ENCODE measurements around the gene VTCN1. TPM values are rescaled to one million over a fixed set of nuclear protein-coding genes. Genes with fewer than 3 reads are reported as not detected.

Gene VTCN1
- total RNA-seq, 1 experiment from 2014 or later, result 0.17 TPM

GRCh38 chr1:117215733-117216462, 5.2 kb upstream of the VTCN1 start:
- CTCF ChIA-PET, result no interaction called here
- Histone ChIP-seq H3K4me2 (ENCODE audit: low read length) (no peak overlapping the region), H3K4me1 (ENCODE audit: control insufficient read depth in 1 of 2, insufficient read depth in 2 of 2, low read length in 2 of 2) (peaks cover 2 to 5% of the 10 kb centered on the region in 2 experiments), H3K9me2 (ENCODE audit: insufficient read depth) (no peaks in the 10 kb centered on the region), H3K27me3 (ENCODE audit: insufficient read depth, low read length) (no peaks in the 10 kb centered on the region), H3K9me3 (ENCODE audit: control insufficient read depth in 1 of 2, insufficient read depth in 1 of 2, low read depth in 1 of 2, low read length in 2 of 2) (no peaks in the 10 kb centered on the region), H2AFZ (ENCODE audit: low read depth, low read length, poor library complexity, severe bottlenecking) (no peak overlapping the region), H3K9ac (ENCODE audit: low read length) (no peak overlapping the region), H3K79me2 (ENCODE audit: insufficient read depth, low read length) (no peaks in the 10 kb centered on the region), H4K20me1 (ENCODE audit: insufficient read depth) (no peaks in the 10 kb centered on the region), H3K27ac (ENCODE audit: low read depth, low read length) (no peak overlapping the region), H3K36me3 (ENCODE audit: control insufficient read depth in 1 of 2, insufficient read depth in 2 of 2, low read length in 2 of 2) (no peaks in the 10 kb centered on the region), H3K4me3 (replicated peaks in 1 of 2; ENCODE audit: low read depth in 1 of 2, low read length in 2 of 2) (no peak overlapping the region)
- TF ChIP-seq SRF (IDR thresholded peaks at IDR 0.05; ENCODE audit: low read depth) (no peak), ZBTB33 (IDR thresholded peaks at IDR 0.05; ENCODE audit: extremely low read depth, insufficient replicate concordance, low read length) (no peak), ELF1 (IDR thresholded peaks at IDR 0.05; ENCODE audit: borderline replicate concordance, low read depth) (no peak), POLR2AphosphoS5 (IDR thresholded peaks at IDR 0.05; ENCODE audit: low read depth, low read length) (no peak)
- DNase-seq (ENCODE audit: low read depth, low spot score) (no peak), ATAC-seq (no peak)
- no TSS peak for BruUV-seq (replicated peaks)
- intact Hi-C loops (cut with micrococcal nuclease), result no loop called here
- POLR2A ChIA-PET, result no interaction called here
- RAD21 ChIA-PET (ENCODE audit: low non-redundant PET in 1 of 2, low total read pairs in 2 of 2, uncharacterized antibody in 2 of 2, unreplicated experiment in 2 of 2), result no interaction called here

GRCh38 chr1:117215019-117215418, 4.3 kb upstream of the VTCN1 start:
- no peak overlapping the region for H3K4me3 ChIP-seq (replicated peaks in 1 of 2; ENCODE audit: low read depth in 1 of 2, low read length in 2 of 2)
- ChIA-PET RAD21 (ENCODE audit: low non-redundant PET in 1 of 2, low total read pairs in 2 of 2, uncharacterized antibody in 2 of 2, unreplicated experiment in 2 of 2) (no interaction called here), CTCF (no interaction called here), POLR2A (no interaction called here)
- H4K20me1 ChIP-seq (ENCODE audit: insufficient read depth), result no peaks in the 10 kb centered on the region
- H3K9me2 ChIP-seq (ENCODE audit: insufficient read depth), result no peaks in the 10 kb centered on the region
- ATAC-seq, result no peak
- H3K79me2 ChIP-seq (ENCODE audit: insufficient read depth, low read length), result no peaks in the 10 kb centered on the region
- BruUV-seq (replicated peaks), result no TSS peak
- TF ChIP-seq EZH2phosphoT487 (IDR thresholded peaks at IDR 0.05; ENCODE audit: borderline replicate concordance) (no peak), ATF3 (IDR thresholded peaks at IDR 0.05) (no peak), ZNF274 (IDR thresholded peaks at IDR 0.05; ENCODE audit: low read depth, low read length) (no peak), CTCF (IDR thresholded peaks at IDR 0.05 in 2 of 3, conservative IDR thresholded peaks at IDR 0.05 in 1 of 3; ENCODE audit: borderline replicate concordance in 1 of 3, insufficient read depth in 1 of 3, low read depth in 2 of 3, low read length in 2 of 3) (no peak), SIN3A (IDR thresholded peaks at IDR 0.05; ENCODE audit: low read depth) (no peak), ZBTB33 (IDR thresholded peaks at IDR 0.05; ENCODE audit: extremely low read depth, insufficient replicate concordance, low read length) (no peak), POLR2AphosphoS5 (IDR thresholded peaks at IDR 0.05; ENCODE audit: low read depth, low read length) (no peak), ZFX (IDR thresholded peaks at IDR 0.05) (no peak), SP1 (IDR thresholded peaks at IDR 0.05; ENCODE audit: low read depth) (no peak), MAX (IDR thresholded peaks at IDR 0.05) (no peak)
- H3K9ac ChIP-seq (ENCODE audit: low read length), result no peak overlapping the region
- H3K27ac ChIP-seq (ENCODE audit: low read depth, low read length), result no peak overlapping the region
- peaks cover 8 to 14% of the 10 kb centered on the region in 2 experiments for H3K4me1 ChIP-seq (ENCODE audit: control insufficient read depth in 1 of 2, insufficient read depth in 2 of 2, low read length in 2 of 2)
- H3K4me2 ChIP-seq (ENCODE audit: low read length), result no peak overlapping the region
- DNase-seq (ENCODE audit: low read depth, low spot score), result no peak
- no peak overlapping the region for H2AFZ ChIP-seq (ENCODE audit: low read depth, low read length, poor library complexity, severe bottlenecking)
- H3K36me3 ChIP-seq (ENCODE audit: control insufficient read depth in 1 of 2, insufficient read depth in 2 of 2, low read length in 2 of 2), result no peaks in the 10 kb centered on the region
- no peaks in the 10 kb centered on the region for H3K9me3 ChIP-seq (ENCODE audit: control insufficient read depth in 1 of 2, insufficient read depth in 1 of 2, low read depth in 1 of 2, low read length in 2 of 2)
- no peaks in the 10 kb centered on the region for H3K27me3 ChIP-seq (ENCODE audit: insufficient read depth, low read length)
- intact Hi-C loops (cut with micrococcal nuclease), result no loop called here
